GM23338 (cell line): ENCODE data around the gene CDC25B. TPM values are rescaled to one million over a fixed set of nuclear protein-coding genes. Genes with fewer than 3 reads are reported as not detected.

ENCODE experiments used
- ATAC-seq: fragments of 200-7000 bp; cut with Tn5 transposase; 3 replicates; pipeline ENCODE4 v1.9.1; 2020
- DNase-seq: peaks from one replicate; pipeline ENCODE4 v3.0.0-alpha.2; 2015; ENCODE audit warnings: low spot score
- H2AFZ ChIP-seq: fragments of 200-600 bp; sonication (generic); 2 replicates; pipeline ENCODE4 v1.8.0; 2016; ENCODE audit warnings: antibody characterized with exemption, mild to moderate bottlenecking, moderate library complexity
- H3F3A ChIP-seq: fragments of 200-600 bp; sonication (generic); replicated peaks from 2 replicates; pipeline ENCODE4 v1.8.0; 2017; ENCODE audit warnings: antibody characterized with exemption, mixed run types, low read depth
- H3K27ac ChIP-seq: fragments of 200-600 bp; sonication (generic); 2 replicates; pipeline ENCODE4 v1.6.1; 2016; ENCODE audit warnings: low read depth
- H3K27me3 ChIP-seq: fragments of 200-600 bp; sonication (generic); 2 replicates; pipeline ENCODE4 v1.8.0; 2016; ENCODE audit warnings: mild to moderate bottlenecking, mixed run types, moderate library complexity; ENCODE audit not compliant: insufficient read depth
- H3K36me3 ChIP-seq: fragments of 200-600 bp; sonication (generic); 2 replicates; pipeline ENCODE4 v1.8.0; 2016; ENCODE audit warnings: mild to moderate bottlenecking; ENCODE audit not compliant: insufficient read depth
- H3K4me1 ChIP-seq: fragments of 200-600 bp; sonication (generic); 2 replicates; pipeline ENCODE4 v1.8.0; 2016; ENCODE audit warnings: mild to moderate bottlenecking, moderate library complexity; ENCODE audit not compliant: insufficient read depth
- H3K4me2 ChIP-seq: fragments of 200-600 bp; sonication (generic); 2 replicates; pipeline ENCODE4 v1.7.1; 2017; ENCODE audit warnings: mixed run types
- H3K4me3 ChIP-seq: fragments of 200-600 bp; sonication (generic); 2 replicates; pipeline ENCODE4 v1.6.1; 2016; ENCODE audit warnings: mixed run types
- H3K79me2 ChIP-seq: fragments of 200-600 bp; sonication (generic); replicated peaks from 2 replicates; pipeline ENCODE4 v1.8.0; 2017; ENCODE audit warnings: mild to moderate bottlenecking; ENCODE audit not compliant: insufficient read depth
- H3K9me2 ChIP-seq: fragments of 200-600 bp; sonication (generic); 2 replicates; pipeline ENCODE4 v1.8.0; 2017; ENCODE audit not compliant: insufficient read depth
- H4K20me1 ChIP-seq: fragments of 200-600 bp; sonication (generic); replicated peaks from 2 replicates; pipeline ENCODE4 v1.8.0; 2017; ENCODE audit warnings: mild to moderate bottlenecking; ENCODE audit not compliant: insufficient read depth
- H3K27ac Mint-ChIP-seq: 2 replicates; pipeline ENCODE4 v1.8.0; 2020; ENCODE audit warnings: inconsistent platforms, mild to moderate bottlenecking, moderate library complexity, mixed read lengths
- H3K27me3 Mint-ChIP-seq: 3 replicates; pipeline ENCODE4 v1.8.0; 2022; ENCODE audit warnings: low read depth, mild to moderate bottlenecking, moderate library complexity, mixed read lengths, inconsistent platforms; ENCODE audit not compliant: insufficient read depth, poor library complexity
- H3K36me3 Mint-ChIP-seq: 3 replicates; pipeline ENCODE4 v1.8.0; 2021; ENCODE audit warnings: low read depth, mild to moderate bottlenecking, inconsistent platforms, moderate library complexity, mixed read lengths
- H3K4me1 Mint-ChIP-seq: 3 replicates; pipeline ENCODE4 v1.8.0; 2020; ENCODE audit warnings: mild to moderate bottlenecking, inconsistent platforms, mixed read lengths
- H3K4me3 Mint-ChIP-seq: 3 replicates; pipeline ENCODE4 v1.8.0; 2021; ENCODE audit warnings: moderate library complexity, mild to moderate bottlenecking, inconsistent platforms, mixed read lengths
- H3K9me3 Mint-ChIP-seq: 3 replicates; pipeline ENCODE4 v1.8.0; 2020; ENCODE audit warnings: moderate library complexity, mild to moderate bottlenecking, inconsistent platforms, mixed read lengths
- CREB1 ChIP-seq: fragments of 250-450 bp; sonication (Bioruptor Pico); IDR thresholded peaks from 2 replicates; pipeline ENCODE4 v1.5.0; 2020; ENCODE audit warnings: low read depth, mild to moderate bottlenecking, moderate library complexity
- EZH2phosphoT487 ChIP-seq: fragments of 200-600 bp; sonication (generic); IDR thresholded peaks from one replicate; pipeline ENCODE4 v1.8.1; 2018; ENCODE audit warnings: antibody characterized with exemption; ENCODE audit not compliant: unreplicated experiment
- NANOG ChIP-seq: IDR thresholded peaks from 2 replicates; pipeline ENCODE4 v1.6.1; 2016; ENCODE audit warnings: antibody characterized with exemption, borderline replicate concordance
- POLR2AphosphoS5 ChIP-seq: IDR thresholded peaks from 2 replicates; pipeline ENCODE4 v1.6.1; 2016; ENCODE audit warnings: antibody characterized with exemption, low read depth
- STAT1 ChIP-seq: IDR thresholded peaks from one replicate; pipeline ENCODE4 v1.6.1; 2016; ENCODE audit warnings: antibody characterized with exemption; ENCODE audit not compliant: unreplicated experiment
- ZNF114 ChIP-seq: fragments of 250-450 bp; sonication (Bioruptor Pico); IDR thresholded peaks from 2 replicates; pipeline ENCODE4 v1.5.0; 2020; ENCODE audit warnings: mild to moderate bottlenecking, moderate library complexity
- ZNF331 ChIP-seq: fragments of 250-450 bp; sonication (Bioruptor Pico); IDR thresholded peaks from 2 replicates; pipeline ENCODE4 v1.5.0; 2020; ENCODE audit warnings: low read depth, mild to moderate bottlenecking, moderate library complexity
- polyA plus RNA-seq: library from polyadenylated mRNA; unstranded; fragments of >200 nt; fragmentation: Nextera tagmentation; extraction: Ambion mirVana; gene quantifications from 2 replicates; pipeline ENCODE4 v1.2.1, GENCODE V29; 2016
- total RNA-seq: library from RNA; depleted of rRNA; stranded (reverse); fragments of >200 nt; shearing (Covaris generic); gene quantifications from 2 replicates; pipeline ENCODE4 v1.2.3, GENCODE V29; 2014
- TF ChIP-seq, protein P1 (sequence below): IDR thresholded peaks from one replicate; pipeline ENCODE4 v1.6.1; 2018; ENCODE audit warnings: antibody characterized with exemption; ENCODE audit not compliant: unreplicated experiment
- TF ChIP-seq, protein P2 (sequence below), 2 experiments: fragments of 200-600 bp in 1 of 2; sonication (generic) in 1 of 2; conservative IDR thresholded peaks; 2 replicates each; pipeline versions ENCODE4 v1.5.1 to v1.6.1; 2016 to 2017; ENCODE audit warnings: antibody characterized with exemption in 2 of 2, low read depth in 2 of 2, mild to moderate bottlenecking in 2 of 2, moderate library complexity in 1 of 2
- TF ChIP-seq, protein P3 (sequence below): IDR thresholded peaks from 2 replicates; pipeline ENCODE4 v1.6.1; 2016; ENCODE audit warnings: antibody characterized with exemption
- TF ChIP-seq, protein P4 (sequence below): fragments of 250-450 bp; sonication (Bioruptor Pico); IDR thresholded peaks from 2 replicates; pipeline ENCODE4 v1.5.0; 2020; ENCODE audit warnings: mild to moderate bottlenecking, moderate library complexity

CDC25B gene
- total and polyA plus RNA-seq, 2 experiments from 2014 or later = 10.5 to 33.0 TPM

DNA sequence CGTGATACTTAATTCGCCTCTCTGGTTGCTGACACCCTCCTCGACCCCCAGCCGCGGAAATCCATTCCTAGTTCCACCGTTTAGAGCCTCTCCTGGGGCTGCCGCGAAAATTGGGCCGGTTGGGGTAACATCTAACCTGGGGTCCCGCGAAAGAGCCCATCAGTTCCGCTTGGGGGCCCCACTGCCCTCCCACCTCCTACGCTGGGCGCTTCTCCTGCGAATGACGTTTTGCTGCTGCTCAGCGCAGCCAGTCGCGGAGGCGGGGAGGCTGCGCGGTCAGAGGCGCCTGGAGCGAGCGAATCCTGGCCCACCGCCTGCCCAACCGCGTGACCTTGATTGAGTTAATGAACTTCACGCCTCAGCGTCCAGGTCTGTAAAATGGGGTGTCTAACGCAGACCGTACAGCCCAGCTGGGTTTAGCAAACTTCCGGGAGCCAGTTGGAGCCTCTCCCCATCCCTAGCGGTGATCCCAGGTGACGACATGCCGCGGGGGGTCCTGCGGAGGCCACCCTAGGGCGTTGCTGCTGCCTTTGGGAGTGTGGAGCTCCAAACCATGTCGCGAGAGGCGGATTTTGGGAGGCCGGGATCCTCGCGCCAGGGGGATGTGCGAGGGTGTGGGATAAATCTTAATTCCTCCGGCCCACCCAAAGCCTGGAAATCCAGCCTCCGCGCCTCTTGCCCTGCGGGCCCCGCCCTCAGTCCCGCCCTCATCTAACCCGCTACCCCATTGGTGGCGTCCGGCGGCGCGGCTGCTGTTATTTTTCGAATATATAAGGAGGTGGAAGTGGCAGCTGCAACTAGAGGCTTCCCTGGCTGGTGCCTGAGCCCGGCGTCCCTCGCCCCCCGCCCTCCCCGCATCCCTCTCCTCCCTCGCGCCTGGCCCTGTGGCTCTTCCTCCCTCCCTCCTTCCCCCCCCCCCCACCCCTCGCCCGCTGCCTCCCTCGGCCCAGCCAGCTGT, at the start of gene CDC25B (continued):
- peak; percentile 70 for TF ChIP-seq CREB1 (CRISPR knock-in tag)

DNA sequence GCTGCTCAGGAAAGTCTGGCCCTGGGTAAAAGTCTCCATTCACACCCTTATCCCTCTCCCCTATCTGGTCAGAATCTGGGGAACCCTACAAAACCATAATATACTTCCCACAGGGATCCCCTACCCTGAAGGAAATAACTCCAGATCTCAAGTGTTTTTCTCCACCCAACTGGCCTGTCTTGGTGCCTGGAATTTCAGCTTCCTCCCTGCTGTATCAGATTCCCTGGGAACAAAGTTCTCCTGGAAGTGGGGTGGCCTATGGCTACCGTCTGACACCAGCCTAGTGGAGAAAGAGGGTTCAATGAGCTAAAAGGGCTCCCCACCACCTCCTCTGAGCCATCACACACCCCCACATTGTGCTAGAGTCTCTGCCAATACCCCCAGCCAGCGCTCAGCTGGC, 48.6 kb upstream of the CDC25B start:
- H3K27ac Mint-ChIP-seq = no peak overlapping the region
- H3K4me3 ChIP-seq = no peak overlapping the region
- no peaks in the 10 kb centered on the region for H3K36me3 ChIP-seq
- peaks cover 24% of the 10 kb centered on the region for H3K4me1 Mint-ChIP-seq
- DNase-seq = no peak
- peaks cover 12% of the 10 kb centered on the region; the same call in 1 of the 2 replicates for H3K4me1 ChIP-seq
- no peaks in the 10 kb centered on the region for H3K9me2 ChIP-seq
- no peak overlapping the region for H3K4me2 ChIP-seq
- H4K20me1 ChIP-seq = peaks cover 6% of the 10 kb centered on the region; the same call in 1 of the 2 replicates
- no peak for ATAC-seq
- H3K27me3 ChIP-seq = peaks cover 28% of the 10 kb centered on the region
- H3F3A ChIP-seq = peaks cover 9% of the 10 kb centered on the region
- H3K27me3 Mint-ChIP-seq = peaks cover 31% of the 10 kb centered on the region
- no peaks in the 10 kb centered on the region; the same call in 2 of the 3 replicates for H3K36me3 Mint-ChIP-seq
- peaks cover 4% of the 10 kb centered on the region; the same call in 1 of the 3 replicates for H3K9me3 Mint-ChIP-seq
- H3K79me2 ChIP-seq = no peaks in the 10 kb centered on the region
- H3K4me3 Mint-ChIP-seq = no peak overlapping the region
- H2AFZ ChIP-seq = no peak overlapping the region
- H3K27ac ChIP-seq = no peak overlapping the region
- TF ChIP-seq, protein P1, sequence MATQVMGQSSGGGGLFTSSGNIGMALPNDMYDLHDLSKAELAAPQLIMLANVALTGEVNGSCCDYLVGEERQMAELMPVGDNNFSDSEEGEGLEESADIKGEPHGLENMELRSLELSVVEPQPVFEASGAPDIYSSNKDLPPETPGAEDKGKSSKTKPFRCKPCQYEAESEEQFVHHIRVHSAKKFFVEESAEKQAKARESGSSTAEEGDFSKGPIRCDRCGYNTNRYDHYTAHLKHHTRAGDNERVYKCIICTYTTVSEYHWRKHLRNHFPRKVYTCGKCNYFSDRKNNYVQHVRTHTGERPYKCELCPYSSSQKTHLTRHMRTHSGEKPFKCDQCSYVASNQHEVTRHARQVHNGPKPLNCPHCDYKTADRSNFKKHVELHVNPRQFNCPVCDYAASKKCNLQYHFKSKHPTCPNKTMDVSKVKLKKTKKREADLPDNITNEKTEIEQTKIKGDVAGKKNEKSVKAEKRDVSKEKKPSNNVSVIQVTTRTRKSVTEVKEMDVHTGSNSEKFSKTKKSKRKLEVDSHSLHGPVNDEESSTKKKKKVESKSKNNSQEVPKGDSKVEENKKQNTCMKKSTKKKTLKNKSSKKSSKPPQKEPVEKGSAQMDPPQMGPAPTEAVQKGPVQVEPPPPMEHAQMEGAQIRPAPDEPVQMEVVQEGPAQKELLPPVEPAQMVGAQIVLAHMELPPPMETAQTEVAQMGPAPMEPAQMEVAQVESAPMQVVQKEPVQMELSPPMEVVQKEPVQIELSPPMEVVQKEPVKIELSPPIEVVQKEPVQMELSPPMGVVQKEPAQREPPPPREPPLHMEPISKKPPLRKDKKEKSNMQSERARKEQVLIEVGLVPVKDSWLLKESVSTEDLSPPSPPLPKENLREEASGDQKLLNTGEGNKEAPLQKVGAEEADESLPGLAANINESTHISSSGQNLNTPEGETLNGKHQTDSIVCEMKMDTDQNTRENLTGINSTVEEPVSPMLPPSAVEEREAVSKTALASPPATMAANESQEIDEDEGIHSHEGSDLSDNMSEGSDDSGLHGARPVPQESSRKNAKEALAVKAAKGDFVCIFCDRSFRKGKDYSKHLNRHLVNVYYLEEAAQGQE = no peak
- no peak for TF ChIP-seq POLR2AphosphoS5
- no peak for TF ChIP-seq STAT1
- TF ChIP-seq ZNF331 (CRISPR knock-in tag) = no peak
- TF ChIP-seq NANOG = no peak
- no peak for TF ChIP-seq CREB1 (CRISPR knock-in tag)
- TF ChIP-seq, protein P2, sequence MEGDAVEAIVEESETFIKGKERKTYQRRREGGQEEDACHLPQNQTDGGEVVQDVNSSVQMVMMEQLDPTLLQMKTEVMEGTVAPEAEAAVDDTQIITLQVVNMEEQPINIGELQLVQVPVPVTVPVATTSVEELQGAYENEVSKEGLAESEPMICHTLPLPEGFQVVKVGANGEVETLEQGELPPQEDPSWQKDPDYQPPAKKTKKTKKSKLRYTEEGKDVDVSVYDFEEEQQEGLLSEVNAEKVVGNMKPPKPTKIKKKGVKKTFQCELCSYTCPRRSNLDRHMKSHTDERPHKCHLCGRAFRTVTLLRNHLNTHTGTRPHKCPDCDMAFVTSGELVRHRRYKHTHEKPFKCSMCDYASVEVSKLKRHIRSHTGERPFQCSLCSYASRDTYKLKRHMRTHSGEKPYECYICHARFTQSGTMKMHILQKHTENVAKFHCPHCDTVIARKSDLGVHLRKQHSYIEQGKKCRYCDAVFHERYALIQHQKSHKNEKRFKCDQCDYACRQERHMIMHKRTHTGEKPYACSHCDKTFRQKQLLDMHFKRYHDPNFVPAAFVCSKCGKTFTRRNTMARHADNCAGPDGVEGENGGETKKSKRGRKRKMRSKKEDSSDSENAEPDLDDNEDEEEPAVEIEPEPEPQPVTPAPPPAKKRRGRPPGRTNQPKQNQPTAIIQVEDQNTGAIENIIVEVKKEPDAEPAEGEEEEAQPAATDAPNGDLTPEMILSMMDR (conservative IDR thresholded peaks at IDR 0.05; ENCODE audit: low read depth in 2 of 2) = no peak
- no peak for TF ChIP-seq EZH2phosphoT487
- TF ChIP-seq, protein P3, sequence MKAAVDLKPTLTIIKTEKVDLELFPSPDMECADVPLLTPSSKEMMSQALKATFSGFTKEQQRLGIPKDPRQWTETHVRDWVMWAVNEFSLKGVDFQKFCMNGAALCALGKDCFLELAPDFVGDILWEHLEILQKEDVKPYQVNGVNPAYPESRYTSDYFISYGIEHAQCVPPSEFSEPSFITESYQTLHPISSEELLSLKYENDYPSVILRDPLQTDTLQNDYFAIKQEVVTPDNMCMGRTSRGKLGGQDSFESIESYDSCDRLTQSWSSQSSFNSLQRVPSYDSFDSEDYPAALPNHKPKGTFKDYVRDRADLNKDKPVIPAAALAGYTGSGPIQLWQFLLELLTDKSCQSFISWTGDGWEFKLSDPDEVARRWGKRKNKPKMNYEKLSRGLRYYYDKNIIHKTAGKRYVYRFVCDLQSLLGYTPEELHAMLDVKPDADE = no peak
- TF ChIP-seq, protein P4, sequence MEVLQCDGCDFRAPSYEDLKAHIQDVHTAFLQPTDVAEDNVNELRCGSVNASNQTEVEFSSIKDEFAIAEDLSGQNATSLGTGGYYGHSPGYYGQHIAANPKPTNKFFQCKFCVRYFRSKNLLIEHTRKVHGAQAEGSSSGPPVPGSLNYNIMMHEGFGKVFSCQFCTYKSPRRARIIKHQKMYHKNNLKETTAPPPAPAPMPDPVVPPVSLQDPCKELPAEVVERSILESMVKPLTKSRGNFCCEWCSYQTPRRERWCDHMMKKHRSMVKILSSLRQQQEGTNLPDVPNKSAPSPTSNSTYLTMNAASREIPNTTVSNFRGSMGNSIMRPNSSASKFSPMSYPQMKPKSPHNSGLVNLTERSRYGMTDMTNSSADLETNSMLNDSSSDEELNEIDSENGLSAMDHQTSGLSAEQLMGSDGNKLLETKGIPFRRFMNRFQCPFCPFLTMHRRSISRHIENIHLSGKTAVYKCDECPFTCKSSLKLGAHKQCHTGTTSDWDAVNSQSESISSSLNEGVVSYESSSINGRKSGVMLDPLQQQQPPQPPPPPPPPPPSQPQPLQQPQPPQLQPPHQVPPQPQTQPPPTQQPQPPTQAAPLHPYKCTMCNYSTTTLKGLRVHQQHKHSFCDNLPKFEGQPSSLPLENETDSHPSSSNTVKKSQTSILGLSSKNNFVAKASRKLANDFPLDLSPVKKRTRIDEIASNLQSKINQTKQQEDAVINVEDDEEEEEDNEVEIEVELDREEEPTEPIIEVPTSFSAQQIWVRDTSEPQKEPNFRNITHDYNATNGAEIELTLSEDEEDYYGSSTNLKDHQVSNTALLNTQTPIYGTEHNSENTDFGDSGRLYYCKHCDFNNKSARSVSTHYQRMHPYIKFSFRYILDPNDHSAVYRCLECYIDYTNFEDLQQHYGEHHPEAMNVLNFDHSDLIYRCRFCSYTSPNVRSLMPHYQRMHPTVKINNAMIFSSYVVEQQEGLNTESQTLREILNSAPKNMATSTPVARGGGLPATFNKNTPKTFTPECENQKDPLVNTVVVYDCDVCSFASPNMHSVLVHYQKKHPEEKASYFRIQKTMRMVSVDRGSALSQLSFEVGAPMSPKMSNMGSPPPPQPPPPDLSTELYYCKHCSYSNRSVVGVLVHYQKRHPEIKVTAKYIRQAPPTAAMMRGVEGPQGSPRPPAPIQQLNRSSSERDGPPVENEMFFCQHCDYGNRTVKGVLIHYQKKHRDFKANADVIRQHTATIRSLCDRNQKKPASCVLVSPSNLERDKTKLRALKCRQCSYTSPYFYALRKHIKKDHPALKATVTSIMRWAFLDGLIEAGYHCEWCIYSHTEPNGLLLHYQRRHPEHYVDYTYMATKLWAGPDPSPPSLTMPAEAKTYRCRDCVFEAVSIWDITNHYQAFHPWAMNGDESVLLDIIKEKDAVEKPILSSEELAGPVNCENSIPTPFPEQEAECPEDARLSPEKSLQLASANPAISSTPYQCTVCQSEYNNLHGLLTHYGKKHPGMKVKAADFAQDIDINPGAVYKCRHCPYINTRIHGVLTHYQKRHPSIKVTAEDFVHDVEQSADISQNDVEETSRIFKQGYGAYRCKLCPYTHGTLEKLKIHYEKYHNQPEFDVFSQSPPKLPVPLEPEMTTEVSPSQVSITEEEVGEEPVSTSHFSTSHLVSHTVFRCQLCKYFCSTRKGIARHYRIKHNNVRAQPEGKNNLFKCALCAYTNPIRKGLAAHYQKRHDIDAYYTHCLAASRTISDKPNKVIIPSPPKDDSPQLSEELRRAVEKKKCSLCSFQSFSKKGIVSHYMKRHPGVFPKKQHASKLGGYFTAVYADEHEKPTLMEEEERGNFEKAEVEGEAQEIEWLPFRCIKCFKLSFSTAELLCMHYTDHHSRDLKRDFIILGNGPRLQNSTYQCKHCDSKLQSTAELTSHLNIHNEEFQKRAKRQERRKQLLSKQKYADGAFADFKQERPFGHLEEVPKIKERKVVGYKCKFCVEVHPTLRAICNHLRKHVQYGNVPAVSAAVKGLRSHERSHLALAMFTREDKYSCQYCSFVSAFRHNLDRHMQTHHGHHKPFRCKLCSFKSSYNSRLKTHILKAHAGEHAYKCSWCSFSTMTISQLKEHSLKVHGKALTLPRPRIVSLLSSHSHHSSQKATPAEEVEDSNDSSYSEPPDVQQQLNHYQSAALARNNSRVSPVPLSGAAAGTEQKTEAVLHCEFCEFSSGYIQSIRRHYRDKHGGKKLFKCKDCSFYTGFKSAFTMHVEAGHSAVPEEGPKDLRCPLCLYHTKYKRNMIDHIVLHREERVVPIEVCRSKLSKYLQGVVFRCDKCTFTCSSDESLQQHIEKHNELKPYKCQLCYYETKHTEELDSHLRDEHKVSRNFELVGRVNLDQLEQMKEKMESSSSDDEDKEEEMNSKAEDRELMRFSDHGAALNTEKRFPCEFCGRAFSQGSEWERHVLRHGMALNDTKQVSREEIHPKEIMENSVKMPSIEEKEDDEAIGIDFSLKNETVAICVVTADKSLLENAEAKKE (CRISPR knock-in tag) = no peak
- TF ChIP-seq ZNF114 (CRISPR knock-in tag) = no peak
